ENCODE data around the gene EFL1.
"Not testable (repeated sequence)": the region's sequence is repeated elsewhere in the genome, so short reads cannot be mapped to it uniquely, and the experiment has no call there.

Gene EFL1

GRCh38 chr15:82197733-82198594, 64.6 kb downstream of the EFL1 start:
- peak; percentile 7 to 32 for DNase-seq (ENCODE audit: low read depth in 2 of 2)

- no peak for DNase-seq (ENCODE audit: low read depth in 2 of 2)
Measured at GRCh38 chr15:82196353-82196752, 66.2 kb downstream of the EFL1 start.

GRCh38 chr15:82195818-82196217, 66.7 kb downstream of the EFL1 start:
- DNase-seq (ENCODE audit: low read depth in 2 of 2): not testable (repeated sequence)

- DNase-seq (ENCODE audit: low read depth in 2 of 2): not testable (repeated sequence)
Measured at GRCh38 chr15:82194488-82194887, 68.0 kb downstream of the EFL1 start.

- DNase-seq (ENCODE audit: low read depth in 2 of 2): not testable (repeated sequence)
Measured at GRCh38 chr15:82193435-82193834, 69.1 kb downstream of the EFL1 start.

GRCh38 chr15:82192394-82192793, 70.1 kb downstream of the EFL1 start:
- not testable (repeated sequence) for DNase-seq (ENCODE audit: low read depth in 2 of 2)

- no peak for DNase-seq (ENCODE audit: low read depth in 2 of 2)
Measured at GRCh38 chr15:82186719-82187406, 75.7 kb downstream of the EFL1 start.

GRCh38 chr15:82186161-82186560, 76.4 kb downstream of the EFL1 start:
- no peak for DNase-seq (ENCODE audit: low read depth in 2 of 2)

- DNase-seq (ENCODE audit: low read depth in 2 of 2): no peak
Measured at GRCh38 chr15:82184776-82185175, 77.8 kb downstream of the EFL1 start.

- no peak for DNase-seq (ENCODE audit: low read depth in 2 of 2)
Measured at GRCh38 chr15:82184355-82184754, 78.2 kb downstream of the EFL1 start.

GRCh38 chr15:82183121-82184031, 79.2 kb downstream of the EFL1 start:
- no peak for DNase-seq (ENCODE audit: low read depth in 2 of 2)

- no peak for DNase-seq (ENCODE audit: low read depth in 2 of 2)
Measured at GRCh38 chr15:82181371-82181770, 81.2 kb downstream of the EFL1 start.

GRCh38 chr15:82178061-82178460, 84.5 kb downstream of the EFL1 start:
- no peak for DNase-seq (ENCODE audit: low read depth in 2 of 2)

- no peak for DNase-seq (ENCODE audit: low read depth in 2 of 2)
Measured at GRCh38 chr15:82177291-82178010, 85.1 kb downstream of the EFL1 start.

- no peak for DNase-seq (ENCODE audit: low read depth in 2 of 2)
Measured at GRCh38 chr15:82176542-82176941, 86.0 kb downstream of the EFL1 start.

- no peak for DNase-seq (ENCODE audit: low read depth in 2 of 2)
Measured at GRCh38 chr15:82174471-82175235, 87.9 kb downstream of the EFL1 start.

GRCh38 chr15:82173108-82173507, 89.4 kb downstream of the EFL1 start:
- DNase-seq (ENCODE audit: low read depth in 2 of 2): no peak

GRCh38 chr15:82172506-82172905, 90.0 kb downstream of the EFL1 start:
- no peak for DNase-seq (ENCODE audit: low read depth in 2 of 2)

- no peak for DNase-seq (ENCODE audit: low read depth in 2 of 2)
Measured at GRCh38 chr15:82168757-82169156, 93.8 kb downstream of the EFL1 start.

GRCh38 chr15:82168296-82168695, 94.2 kb downstream of the EFL1 start:
- DNase-seq (ENCODE audit: low read depth in 2 of 2): no peak

GRCh38 chr15:82165948-82166376, 96.6 kb downstream of the EFL1 start:
- no peak for DNase-seq (ENCODE audit: low read depth in 2 of 2)

Data from stimulated activated CD8-positive, alpha-beta memory T cell treated with anti-CD3 and anti-CD28 coated beads, Interleukin-2, amount 100 ng/mL, for 48 hours (primary cell).